Suprapubic skin (tissue), 4 donors: ENCODE data around the gene EDN3. TPM values are rescaled to one million over a fixed set of nuclear protein-coding genes. Genes with fewer than 3 reads are reported as not detected.
A peak's percentile ranks its signal among the peaks of the same experiment; 100 is the strongest.

Experiments used
- DNase-seq, 2 donors: peaks; one replicate each; pipeline ENCODE4 v3.0.0-alpha.2; 2019; ENCODE audit warnings: low spot score in 2 of 2
- H3K27ac ChIP-seq: fragments of 200-600 bp; sonication (generic); one replicate; pipeline ENCODE4 v1.5.1; 2019
- H3K27me3 ChIP-seq: fragments of 200-600 bp; sonication (generic); one replicate; pipeline ENCODE4 v1.5.1; 2019
- H3K36me3 ChIP-seq: fragments of 200-600 bp; sonication (generic); one replicate; pipeline ENCODE4 v1.5.1; 2019
- H3K4me1 ChIP-seq: fragments of 200-600 bp; sonication (generic); one replicate; pipeline ENCODE4 v1.5.1; 2019
- H3K4me3 ChIP-seq: fragments of 200-600 bp; sonication (generic); one replicate; pipeline ENCODE4 v1.5.1; 2019; ENCODE audit warnings: mild to moderate bottlenecking
- H3K9me3 ChIP-seq: fragments of 200-600 bp; sonication (generic); one replicate; pipeline ENCODE4 v1.5.1; 2019
- CTCF ChIP-seq, 2 donors: fragments of 200-600 bp in 1 of 2; fragments of 450-650 bp in 1 of 2; sonication (generic) in 1 of 2; IDR thresholded peaks; one replicate each; pipeline ENCODE4 v1.5.1; 2016 to 2019; ENCODE audit warnings: antibody characterized with exemption in 2 of 2, mild to moderate bottlenecking in 1 of 2, moderate library complexity in 1 of 2
- EP300 ChIP-seq: sonication (generic); formaldehyde crosslinking; IDR thresholded peaks from one replicate; pipeline ENCODE4 v1.6.1; 2017; ENCODE audit warnings: antibody characterized with exemption
- POLR2A ChIP-seq, 2 donors: fragments of 450-650 bp; IDR thresholded peaks; one replicate each; pipeline ENCODE4 v1.6.1; 2017; ENCODE audit warnings: antibody characterized with exemption in 2 of 2, mild to moderate bottlenecking in 2 of 2, moderate library complexity in 2 of 2
- POLR2AphosphoS5 ChIP-seq, 3 donors: sonication (generic); formaldehyde crosslinking; IDR thresholded peaks; one replicate each; pipeline ENCODE4 v1.6.1; 2017; ENCODE audit warnings: antibody characterized with exemption in 3 of 3
- WGBS: methylation state at CpG from one replicate; pipeline ENCODE4 v1.1.5; 2018; 5-methylcytosine and 5-hydroxymethylcytosine counted together
- total RNA-seq, 4 donors: library from RNA; depleted of rRNA; stranded (reverse); fragments of >200 nt; gene quantifications; one replicate each; pipeline ENCODE4 v1.1.0, GENCODE V29; 2016

The EDN3 gene
- total RNA-seq, 4 donors from 2014 or later, result 0.97 to 2.4 (median 1.6) TPM

DNA sequence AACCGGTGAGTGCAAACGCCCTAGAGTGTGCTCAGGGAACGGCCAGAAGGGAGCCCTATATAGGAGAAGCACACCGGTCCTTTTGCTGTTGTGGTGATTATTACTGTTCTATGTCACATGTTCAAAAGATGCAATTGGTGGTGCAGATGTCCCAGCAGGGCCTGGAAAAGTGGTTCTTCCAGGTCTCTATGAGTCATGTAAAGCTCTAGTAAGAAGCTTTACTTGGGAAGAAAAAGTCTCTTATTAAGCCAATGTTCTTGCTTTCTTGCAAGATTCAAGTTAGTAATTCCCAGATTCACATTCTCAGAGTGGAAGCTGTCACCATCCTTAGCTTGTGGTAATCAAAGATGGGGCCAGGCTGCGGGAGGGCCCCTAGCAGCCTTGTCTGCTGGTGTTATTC, 23.3 kb downstream of the EDN3 start:
- no peak for DNase-seq
- Histone ChIP-seq H3K36me3 (no peaks in the 10 kb centered on the region), H3K4me3 (no peak overlapping the region), H3K27ac (peak overlapping the region; percentile 15), H3K4me1 (peaks cover 4% of the 10 kb centered on the region), H3K27me3 (no peaks in the 10 kb centered on the region), H3K9me3 (no peaks in the 10 kb centered on the region)
- WGBS, result 79% methylated on average over 5 of the region's 5 CpGs
- no peak for TF ChIP-seq POLR2A (IDR thresholded peaks at IDR 0.05)

- no peak for DNase-seq
- Histone ChIP-seq H3K27ac (no peak overlapping the region), H3K4me3 (no peak overlapping the region), H3K36me3 (no peaks in the 10 kb centered on the region), H3K27me3 (no peaks in the 10 kb centered on the region), H3K4me1 (peaks cover 4% of the 10 kb centered on the region), H3K9me3 (no peaks in the 10 kb centered on the region)
- no peak for TF ChIP-seq POLR2AphosphoS5 (IDR thresholded peaks at IDR 0.05)
- TF ChIP-seq EP300, result no peak
- no peak for TF ChIP-seq POLR2A (IDR thresholded peaks at IDR 0.05)
- TF ChIP-seq CTCF (IDR thresholded peaks at IDR 0.05), result no peak
- 68% methylated on average over 10 of the region's 10 CpGs for WGBS
Measured at GRCh38 chr20:59324521-59325141, 24.2 kb downstream of the EDN3 start.

GRCh38 chr20:59325142-59325523, 24.7 kb downstream of the EDN3 start:
- DNase-seq, result no peak
- TF ChIP-seq EP300 (no peak), CTCF (IDR thresholded peaks at IDR 0.05) (no peak), POLR2AphosphoS5 (IDR thresholded peaks at IDR 0.05) (no peak), POLR2A (IDR thresholded peaks at IDR 0.05) (no peak)
- WGBS, result 86% methylated on average over 10 of the region's 10 CpGs

GRCh38 chr20:59326188-59326587, 25.8 kb downstream of the EDN3 start:
- no peak overlapping the region for H3K4me3 ChIP-seq
- no peaks in the 10 kb centered on the region for H3K36me3 ChIP-seq
- H3K27ac ChIP-seq, result no peak overlapping the region
- no peak for DNase-seq
- H3K27me3 ChIP-seq, result no peaks in the 10 kb centered on the region
- no peaks in the 10 kb centered on the region for H3K9me3 ChIP-seq
- no peak for TF ChIP-seq POLR2A (IDR thresholded peaks at IDR 0.05)
- TF ChIP-seq EP300, result no peak
- no peak for TF ChIP-seq CTCF (IDR thresholded peaks at IDR 0.05)
- no peak for TF ChIP-seq POLR2AphosphoS5 (IDR thresholded peaks at IDR 0.05)
- H3K4me1 ChIP-seq, result peaks cover 4% of the 10 kb centered on the region
- 83% methylated on average over 2 of the region's 2 CpGs for WGBS

More at GRCh38 chr20:59325142-59325523, 24.7 kb downstream of the EDN3 start:
- Histone ChIP-seq H3K4me3 (no peak overlapping the region), H3K27ac (no peak overlapping the region), H3K9me3 (no peaks in the 10 kb centered on the region), H3K4me1 (peaks cover 4% of the 10 kb centered on the region), H3K36me3 (no peaks in the 10 kb centered on the region), H3K27me3 (no peaks in the 10 kb centered on the region)

DNA sequence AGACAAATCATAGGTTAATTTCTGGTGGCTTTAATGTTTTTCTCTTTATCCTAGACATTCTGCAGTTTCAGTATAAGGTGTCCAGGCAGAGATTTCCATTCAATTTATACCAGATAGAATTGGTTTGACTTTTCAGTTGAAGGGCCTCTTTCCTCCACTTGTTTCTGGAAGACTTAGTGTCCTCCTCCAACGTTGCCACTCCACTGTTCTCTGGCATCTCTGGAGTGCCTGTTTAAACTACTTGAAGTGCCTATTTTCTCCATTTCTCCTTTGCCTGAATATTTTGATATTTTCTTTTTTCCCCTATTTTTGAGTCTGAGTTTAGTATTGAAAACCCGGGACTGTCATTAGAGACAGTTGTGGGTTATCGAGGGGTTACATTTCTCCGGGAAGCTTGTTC, 27.7 kb downstream of the EDN3 start:
- H3K4me3 ChIP-seq, result no peak overlapping the region
- H3K27me3 ChIP-seq, result peaks cover 2% of the 10 kb centered on the region
- TF ChIP-seq POLR2AphosphoS5 (IDR thresholded peaks at IDR 0.05) (no peak), CTCF (IDR thresholded peaks at IDR 0.05) (no peak), EP300 (no peak), POLR2A (IDR thresholded peaks at IDR 0.05) (no peak)
- 90% methylated on average over 4 of the region's 4 CpGs for WGBS
- H3K4me1 ChIP-seq, result no peaks in the 10 kb centered on the region
- H3K9me3 ChIP-seq, result no peaks in the 10 kb centered on the region
- no peak overlapping the region for H3K27ac ChIP-seq
- H3K36me3 ChIP-seq, result no peaks in the 10 kb centered on the region
- DNase-seq, result no peak
